ENCODE results near the gene ALDH3B2.
"Not testable (repeated sequence)": the region's sequence is repeated elsewhere in the genome, so short reads cannot be mapped to it uniquely, and the experiment has no call there.

The ALDH3B2 gene

GRCh38 chr11:67674442-67674871 lies at the start of gene ALDH3B2:
ALDH3B2 (minus strand) TSS chr11:67674623; CDS start chr11:67666935, 7,688 bp downstream.
- DNase-seq (ENCODE audit: low spot score) = no peak

GRCh38 chr11:67723036-67723435 lies 48.6 kb upstream of the ALDH3B2 start:
- DNase-seq (ENCODE audit: low spot score) = not testable (repeated sequence)

- DNase-seq (ENCODE audit: low spot score) = not testable (repeated sequence)
Observed at GRCh38 chr11:67716226-67716625, 41.8 kb upstream of the ALDH3B2 start.

GRCh38 chr11:67715801-67716200 lies 41.4 kb upstream of the ALDH3B2 start:
- DNase-seq (ENCODE audit: low spot score) = not testable (repeated sequence)

- not testable (repeated sequence) for DNase-seq (ENCODE audit: low spot score)
Observed at GRCh38 chr11:67713892-67714509, 39.6 kb upstream of the ALDH3B2 start.

GRCh38 chr11:67711676-67712075 lies 37.3 kb upstream of the ALDH3B2 start:
- not testable (repeated sequence) for DNase-seq (ENCODE audit: low spot score)

GRCh38 chr11:67711212-67711611 lies 36.8 kb upstream of the ALDH3B2 start:
- not testable (repeated sequence) for DNase-seq (ENCODE audit: low spot score)

- not testable (repeated sequence) for DNase-seq (ENCODE audit: low spot score)
Observed at GRCh38 chr11:67709806-67710205, 35.4 kb upstream of the ALDH3B2 start.

- DNase-seq (ENCODE audit: low spot score) = no peak
Observed at GRCh38 chr11:67705264-67705663, 30.8 kb upstream of the ALDH3B2 start.

- DNase-seq (ENCODE audit: low spot score) = no peak
Observed at GRCh38 chr11:67704524-67704923, 30.1 kb upstream of the ALDH3B2 start.

- not testable (repeated sequence) for DNase-seq (ENCODE audit: low spot score)
Observed at GRCh38 chr11:67703709-67704108, 29.3 kb upstream of the ALDH3B2 start.

GRCh38 chr11:67700548-67701262 lies 26.3 kb upstream of the ALDH3B2 start:
- DNase-seq (ENCODE audit: low spot score) = no peak

GRCh38 chr11:67700141-67700540 lies 25.7 kb upstream of the ALDH3B2 start:
- DNase-seq (ENCODE audit: low spot score) = no peak

- no peak for DNase-seq (ENCODE audit: low spot score)
Observed at GRCh38 chr11:67699521-67699920, 25.1 kb upstream of the ALDH3B2 start.

GRCh38 chr11:67698247-67698646 lies 23.8 kb upstream of the ALDH3B2 start:
- DNase-seq (ENCODE audit: low spot score) = no peak

GRCh38 chr11:67697846-67698245 lies 23.4 kb upstream of the ALDH3B2 start:
- no peak for DNase-seq (ENCODE audit: low spot score)

GRCh38 chr11:67696998-67697397 lies 22.6 kb upstream of the ALDH3B2 start:
- no peak for DNase-seq (ENCODE audit: low spot score)

- no peak for DNase-seq (ENCODE audit: low spot score)
Observed at GRCh38 chr11:67695606-67696005, 21.2 kb upstream of the ALDH3B2 start.

GRCh38 chr11:67694875-67695555 lies 20.6 kb upstream of the ALDH3B2 start:
- DNase-seq (ENCODE audit: low spot score) = no peak

- no peak for DNase-seq (ENCODE audit: low spot score)
Observed at GRCh38 chr11:67691149-67691548, 16.7 kb upstream of the ALDH3B2 start.

GRCh38 chr11:67689178-67689577 lies 14.8 kb upstream of the ALDH3B2 start:
- DNase-seq (ENCODE audit: low spot score) = no peak

GRCh38 chr11:67687986-67688385 lies 13.6 kb upstream of the ALDH3B2 start:
- no peak for DNase-seq (ENCODE audit: low spot score)
